ENCODE data around the gene GLDC. TPM values are rescaled to one million over a fixed set of nuclear protein-coding genes. Genes with fewer than 3 reads are reported as not detected.

GLDC gene
- total RNA-seq, 1 experiment from 2014 or later: 145 TPM

GRCh38 chr9:6645355-6646292 lies at the start of gene GLDC (continued):
- no peak for TF ChIP-seq CDX4 (CRISPR knock-in tag; IDR thresholded peaks at IDR 0.05; ENCODE audit: borderline replicate concordance)
- peak; percentile 69 for TF ChIP-seq FOXK1 (CRISPR knock-in tag; IDR thresholded peaks at IDR 0.05)
- TF ChIP-seq MYBL2 (CRISPR knock-in tag; IDR thresholded peaks at IDR 0.05): 0 out of 2 replicates have a peak, but pooled peaks have one; percentile 41
- TF ChIP-seq ZBTB21 (CRISPR knock-in tag; IDR thresholded peaks at IDR 0.05; ENCODE audit: borderline replicate concordance): no peak
- TF ChIP-seq SMAD4 (CRISPR knock-in tag; IDR thresholded peaks at IDR 0.05): no peak
- peak; percentile 75; the same call in 1 of the 2 replicates for TF ChIP-seq PRDM15 (CRISPR knock-in tag; IDR thresholded peaks at IDR 0.05)
- no peak for TF ChIP-seq ZNF263 (CRISPR knock-in tag; IDR thresholded peaks at IDR 0.05; ENCODE audit: low read depth)
- no peak for TF ChIP-seq CBFB (CRISPR knock-in tag; IDR thresholded peaks at IDR 0.05; ENCODE audit: low read depth)
- TF ChIP-seq HMGXB4 (CRISPR knock-in tag; IDR thresholded peaks at IDR 0.05): peak; percentile 75; the same call in 1 of the 2 replicates
- TF ChIP-seq PRRX2 (CRISPR knock-in tag; IDR thresholded peaks at IDR 0.05): no peak
- TF ChIP-seq TEAD1 (CRISPR knock-in tag; IDR thresholded peaks at IDR 0.05): peak; percentile 81
- no peak for TF ChIP-seq CREB1 (CRISPR knock-in tag; IDR thresholded peaks at IDR 0.05)
- TF ChIP-seq EMX1 (CRISPR knock-in tag; IDR thresholded peaks at IDR 0.05): no peak
- no peak for TF ChIP-seq ZNF416 (CRISPR knock-in tag; IDR thresholded peaks at IDR 0.05)
- no peak for TF ChIP-seq ATF6 (CRISPR knock-in tag; IDR thresholded peaks at IDR 0.05)

GRCh38 chr9:6692881-6693361 lies 47.4 kb upstream of the GLDC start:
- Mint-ChIP-seq H3K27ac (peak overlapping the region; percentile 100), H3K4me3 (peak overlapping the region; percentile 55), H3K27me3 (ENCODE audit: low read depth) (no peaks in the 10 kb centered on the region), H3K4me1 (peaks cover 42% of the 10 kb centered on the region), H3K9me3 (no peaks in the 10 kb centered on the region), H3K36me3 (no peaks in the 10 kb centered on the region)
- TF ChIP-seq NFYB (CRISPR knock-in tag; conservative IDR thresholded peaks at IDR 0.05; ENCODE audit: low read depth): no peak
- no peak for TF ChIP-seq NFATC4 (CRISPR knock-in tag; IDR thresholded peaks at IDR 0.05)
- TF ChIP-seq ERG (CRISPR knock-in tag; IDR thresholded peaks at IDR 0.05): peak; percentile 38; the same call in 1 of the 2 replicates
- ChIA-PET CTCF (interaction anchor here (0.6 to 1.4 kb wide), 2 partner anchors 26 to 47 kb away, joined by 3 read pairs; no protein-coding TSS in a partner anchor), POLR2A (interaction anchor here (0.6 to 0.8 kb wide), 2 partner anchors 11 to 678 kb away, joined by 3 to 4 read pairs; partner anchors contain the start of gene RANBP6)
- DNase-seq (ENCODE audit: low spot score): peak; percentile 37
- ATAC-seq: peak; percentile 81

All from WTC11 (cell line).